NCI-H1092 treated with DMSO at 0.1 percent for 48 hours (cell line): Measurements from ENCODE around the gene C16orf54.
"Not testable (repeated sequence)": the region's sequence is repeated elsewhere in the genome, so short reads cannot be mapped to it uniquely, and the experiment has no call there.

Experiments
- DNase-seq: peaks from one replicate; lab custom pipeline; 2025; lab: John Stamatoyannopoulos, UW

Gene C16orf54

GRCh38 chr16:29708917-29709600 lies 36.7 kb downstream of the C16orf54 start:
- no peak for DNase-seq

- DNase-seq = not testable (repeated sequence)
Observed at GRCh38 chr16:29707160-29707559, 38.6 kb downstream of the C16orf54 start.

- DNase-seq = no peak
Observed at GRCh38 chr16:29705030-29705429, 40.8 kb downstream of the C16orf54 start.

DNA sequence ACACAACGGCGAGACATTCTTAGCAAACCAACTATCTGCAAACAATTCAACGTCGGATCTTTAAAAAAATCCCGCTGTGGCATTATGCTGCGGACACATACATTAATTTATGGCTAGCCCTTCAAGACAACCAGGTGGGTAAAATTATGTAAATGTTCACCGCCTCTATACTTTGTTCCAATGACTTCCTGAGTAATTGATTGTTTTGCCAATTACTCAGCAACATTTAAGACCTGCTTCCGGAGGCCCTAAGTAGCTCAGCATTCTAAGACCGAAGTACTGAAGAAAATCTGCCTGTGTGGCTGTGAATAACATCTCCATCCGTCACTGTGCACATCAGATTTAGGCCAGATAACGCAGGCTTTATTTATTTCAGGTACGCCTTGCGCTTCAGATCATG lies 43.5 kb downstream of the C16orf54 start:
- no peak for DNase-seq

DNA sequence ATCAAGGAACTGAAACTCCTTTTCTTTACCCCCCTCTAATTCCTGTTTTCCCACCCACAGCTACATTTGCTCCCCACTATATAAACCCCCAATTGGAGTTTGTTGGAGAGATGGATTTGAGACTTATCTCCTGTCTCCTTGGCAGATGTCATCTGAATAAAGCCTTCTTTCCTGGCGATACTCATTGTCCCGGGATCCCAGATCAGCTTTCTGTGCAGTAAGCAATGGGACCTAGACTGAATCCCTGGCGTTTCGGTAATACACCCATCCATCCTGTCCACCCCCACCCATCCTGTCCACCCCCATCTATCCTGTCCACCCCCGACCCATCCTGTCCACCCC lies 44.6 kb downstream of the C16orf54 start:
- no peak for DNase-seq

GRCh38 chr16:29700253-29700987 lies 45.4 kb downstream of the C16orf54 start:
- DNase-seq = peak; percentile 79

GRCh38 chr16:29699324-29700219 lies 46.2 kb downstream of the C16orf54 start:
- no peak for DNase-seq

DNA sequence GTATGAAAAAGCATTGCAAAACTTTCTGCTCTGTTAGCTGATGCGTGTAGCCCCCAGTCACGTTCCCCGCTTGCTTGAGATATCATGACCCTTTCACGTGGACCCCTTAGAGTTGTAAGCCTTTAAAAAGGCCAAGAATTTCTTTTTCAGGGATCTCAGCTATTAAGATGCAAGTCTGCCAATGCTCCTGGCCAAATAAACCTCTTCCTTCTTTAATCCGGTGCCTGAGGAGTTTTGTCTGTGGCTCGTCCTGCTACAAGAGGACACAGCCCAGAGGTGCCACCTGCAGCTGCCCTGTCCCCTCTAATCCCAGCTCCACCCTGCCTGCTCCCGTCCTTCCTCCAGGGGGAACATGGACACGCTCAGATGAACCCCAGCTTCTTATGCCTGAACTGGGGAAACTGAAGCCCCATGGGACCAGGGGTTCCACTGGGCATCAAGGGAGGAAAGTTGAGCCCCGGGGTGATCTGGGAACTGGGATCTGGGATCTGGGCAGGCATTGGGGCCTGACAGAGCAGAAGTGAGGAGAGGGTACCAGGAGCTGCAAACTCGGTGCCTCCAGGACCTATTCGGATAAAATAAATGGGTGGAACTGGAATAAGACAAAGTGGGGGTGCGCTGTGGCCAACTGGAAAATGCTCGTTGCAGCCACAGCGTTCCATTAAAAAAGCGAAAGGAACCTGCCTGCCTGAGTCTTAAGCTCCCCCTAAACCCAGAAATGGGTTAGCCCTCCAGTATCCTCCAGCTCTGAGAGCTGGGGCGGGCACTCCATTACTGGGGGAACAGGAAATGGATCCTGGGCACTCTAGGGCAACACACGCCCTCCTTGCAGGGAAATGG lies 47.1 kb downstream of the C16orf54 start:
- no peak for DNase-seq

GRCh38 chr16:29698042-29698441 lies 47.7 kb downstream of the C16orf54 start:
- DNase-seq = no peak

DNA sequence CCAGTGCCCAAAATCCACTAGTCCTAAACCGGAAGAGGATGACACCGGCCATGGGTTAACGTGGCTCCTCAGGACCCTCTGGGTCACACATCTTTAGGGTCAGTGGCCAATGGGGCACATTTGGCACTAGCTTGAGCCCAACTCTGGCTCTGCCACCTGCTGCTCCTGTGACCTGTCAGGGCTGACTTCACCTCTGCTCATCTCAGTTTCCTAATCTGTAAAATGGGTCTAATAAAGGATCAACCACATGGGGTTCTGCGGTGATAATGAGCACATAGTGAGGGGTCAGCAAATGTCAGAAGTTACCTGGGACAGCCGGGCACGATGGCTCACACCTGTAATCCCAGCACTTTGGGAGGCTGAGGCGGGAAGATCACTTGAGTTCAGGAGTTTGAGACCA lies 48.4 kb downstream of the C16orf54 start:
- DNase-seq = no peak

DNA sequence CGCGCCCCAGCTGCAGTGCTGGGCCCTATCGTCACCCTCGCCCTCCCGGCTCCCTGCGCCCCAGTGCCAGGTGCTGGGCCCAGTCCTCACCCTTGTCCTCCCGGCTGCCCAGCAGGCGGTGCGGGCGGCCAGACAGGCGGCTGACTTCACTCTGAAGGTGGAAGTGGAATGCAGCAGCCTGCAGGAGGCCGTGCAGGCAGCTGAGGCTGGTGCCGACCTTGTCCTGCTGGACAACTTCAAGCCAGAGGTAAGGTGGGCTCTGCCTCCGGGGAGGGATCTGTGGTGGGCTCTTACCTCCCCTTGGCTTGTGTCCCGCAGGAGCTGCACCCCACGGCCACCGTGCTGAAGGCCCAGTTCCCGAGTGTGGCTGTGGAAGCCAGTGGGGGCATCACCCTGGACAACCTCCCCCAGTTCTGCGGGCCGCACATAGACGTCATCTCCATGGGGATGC lies 48.9 kb downstream of the C16orf54 start:
- DNase-seq = no peak

DNA sequence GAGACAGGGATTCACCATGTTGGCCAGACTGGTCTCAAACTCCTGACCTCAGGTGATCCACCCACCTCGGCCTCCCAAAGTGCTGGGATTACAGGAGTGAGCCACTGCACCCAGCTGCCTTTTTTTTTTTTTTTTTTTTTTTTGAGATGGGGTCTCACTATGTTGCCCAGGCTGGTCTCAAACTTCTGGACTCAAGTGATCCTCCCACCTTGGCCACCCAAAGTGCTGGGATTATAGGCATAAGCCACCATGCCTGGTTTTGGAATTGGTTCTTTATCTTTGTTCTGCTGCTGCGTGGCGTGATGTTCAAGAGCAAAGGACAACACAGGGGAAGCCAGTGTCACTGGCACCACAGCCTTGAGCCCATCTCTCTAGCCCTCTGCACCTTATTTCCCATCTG lies 50.1 kb downstream of the C16orf54 start:
- DNase-seq = not testable (repeated sequence)

DNA sequence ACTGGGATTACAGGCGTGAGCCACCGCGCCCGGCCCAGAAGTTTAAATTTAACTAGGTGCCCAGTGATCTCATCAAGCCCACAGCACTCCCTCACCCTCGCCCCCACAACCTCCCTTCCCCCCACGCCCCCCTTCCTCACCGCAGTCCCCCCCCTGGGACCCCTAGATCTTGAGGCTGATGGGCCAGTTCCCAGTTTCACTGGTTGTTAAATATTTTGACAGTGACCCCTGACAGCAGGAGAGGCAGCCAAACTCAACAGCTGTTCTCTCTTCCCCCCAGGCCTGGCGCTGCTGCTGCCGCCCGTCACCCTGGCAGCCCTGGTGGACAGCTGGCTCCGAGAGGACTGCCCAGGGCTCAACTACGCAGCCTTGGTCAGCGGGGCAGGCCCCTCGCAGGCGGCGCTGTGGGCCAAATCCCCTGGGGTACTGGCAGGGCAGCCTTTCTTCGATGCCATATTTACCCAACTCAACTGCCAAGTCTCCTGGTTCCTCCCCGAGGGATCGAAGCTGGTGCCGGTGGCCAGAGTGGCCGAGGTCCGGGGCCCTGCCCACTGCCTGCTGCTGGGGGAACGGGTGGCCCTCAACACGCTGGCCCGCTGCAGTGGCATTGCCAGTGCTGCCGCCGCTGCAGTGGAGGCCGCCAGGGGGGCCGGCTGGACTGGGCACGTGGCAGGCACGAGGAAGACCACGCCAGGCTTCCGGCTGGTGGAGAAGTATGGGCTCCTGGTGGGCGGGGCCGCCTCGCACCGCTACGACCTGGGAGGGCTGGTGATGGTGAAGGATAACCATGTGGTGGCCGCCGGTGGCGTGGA lies 51.2 kb downstream of the C16orf54 start:
- DNase-seq = peak; percentile 7

GRCh38 chr16:29692606-29693005 lies 53.2 kb downstream of the C16orf54 start:
- not testable (repeated sequence) for DNase-seq
